Keratinocyte (primary cell): ENCODE data around the gene SLC26A9.

Experiments
- CTCF ChIP-seq, 3 experiments: IDR thresholded peaks in 1 of 3; conservative IDR thresholded peaks in 1 of 3; optimal IDR thresholded peaks in 1 of 3; 2 replicates in 2 of 3; 3 replicates in 1 of 3; pipeline versions ENCODE3 to v1.5.1; 2011; ENCODE audit warnings: low read length in 3 of 3, mild to moderate bottlenecking in 3 of 3, moderate library complexity in 2 of 3, control low read depth in 1 of 3, inconsistent platforms in 1 of 3; ENCODE audit not compliant: insufficient read depth in 2 of 3; ENCODE audit errors: extremely low read depth in 1 of 3
- EZH2 ChIP-seq: IDR thresholded peaks from one replicate; pipeline ENCODE4 v1.6.1; 2012; ENCODE audit warnings: inconsistent platforms, mild to moderate bottlenecking, low read length, moderate library complexity

- TF ChIP-seq CTCF (optimal IDR thresholded peaks at IDR 0.05 in 1 of 3, IDR thresholded peaks at IDR 0.05 in 1 of 3, conservative IDR thresholded peaks at IDR 0.05 in 1 of 3; ENCODE audit: extremely low read depth in 1 of 3, insufficient read depth in 2 of 3, low read length in 3 of 3) (no peak), EZH2 (no peak)
Measured at GRCh38 chr1:205921570-205921909, 21.7 kb downstream of the SLC26A9 start.
